Smooth muscle cell (in vitro differentiated cells): ENCODE measurements around the gene CCDC6. TPM values are rescaled to one million over a fixed set of nuclear protein-coding genes. Genes with fewer than 3 reads are reported as not detected.

Experiments used
- DNase-seq: peaks from one replicate; lab custom pipeline; 2025; ENCODE audit not compliant: unreplicated experiment; lab: John Stamatoyannopoulos, UW
- H2AFZ ChIP-seq: fragments of 200-600 bp; sonication (generic); 2 replicates; pipeline ENCODE4 v1.6.0; 2016; ENCODE audit warnings: antibody characterized with exemption, low read depth, mild to moderate bottlenecking
- H3F3A ChIP-seq: fragments of 200-600 bp; sonication (generic); 2 replicates; pipeline ENCODE4 v1.6.0; 2017; ENCODE audit warnings: antibody characterized with exemption, low read depth
- H3K27ac ChIP-seq: fragments of 200-600 bp; sonication (generic); 2 replicates; pipeline ENCODE4 v1.5.1; 2016; ENCODE audit warnings: low read depth, mild to moderate bottlenecking
- H3K27me3 ChIP-seq: fragments of 200-600 bp; sonication (generic); 2 replicates; pipeline ENCODE4 v1.6.1; 2016; ENCODE audit warnings: low read depth, mild to moderate bottlenecking
- H3K36me3 ChIP-seq: fragments of 200-600 bp; sonication (generic); 2 replicates; pipeline ENCODE4 v1.5.1; 2016; ENCODE audit warnings: low read depth
- H3K4me1 ChIP-seq: fragments of 200-600 bp; sonication (generic); 2 replicates; pipeline ENCODE4 v1.5.1; 2016; ENCODE audit warnings: low read depth
- H3K4me2 ChIP-seq: fragments of 200-600 bp; sonication (generic); 2 replicates; pipeline ENCODE4 v1.6.0; 2016; ENCODE audit warnings: mild to moderate bottlenecking
- H3K4me3 ChIP-seq: fragments of 200-600 bp; sonication (generic); 2 replicates; pipeline ENCODE4 v1.5.1; 2016; ENCODE audit warnings: mild to moderate bottlenecking
- H3K79me2 ChIP-seq: fragments of 200-600 bp; sonication (generic); 2 replicates; pipeline ENCODE4 v1.6.0; 2016; ENCODE audit warnings: low read depth, mild to moderate bottlenecking
- H3K9ac ChIP-seq: fragments of 200-600 bp; sonication (generic); 2 replicates; pipeline ENCODE4 v1.6.0; 2016; ENCODE audit warnings: low read depth
- H3K9me3 ChIP-seq: fragments of 200-600 bp; sonication (generic); replicated peaks from 2 replicates; pipeline ENCODE4 v1.5.1; 2016; ENCODE audit warnings: low read depth
- H4K20me1 ChIP-seq: fragments of 200-600 bp; sonication (generic); 2 replicates; pipeline ENCODE4 v1.6.0; 2016; ENCODE audit warnings: low read depth
- CTCF ChIP-seq: fragments of 200-600 bp; sonication (generic); IDR thresholded peaks from 2 replicates; pipeline ENCODE4 v1.5.1; 2017; ENCODE audit warnings: borderline replicate concordance, mild to moderate bottlenecking, antibody characterized with exemption; ENCODE audit not compliant: insufficient read depth, poor library complexity, severe bottlenecking
- WGBS: methylation state at CpG from one replicate; pipeline ENCODE4 v1.1.7; 2016; ENCODE audit warnings: low lambda C conversion rate; 5-methylcytosine and 5-hydroxymethylcytosine counted together
- polyA plus RNA-seq: library from polyadenylated mRNA; unstranded; fragments of >200 nt; fragmentation: Nextera tagmentation; extraction: Ambion mirVana; gene quantifications from 2 replicates; pipeline ENCODE4 v1.2.1, GENCODE V29; 2016
- total RNA-seq: library from RNA; depleted of rRNA; stranded (reverse); fragments of >200 nt; gene quantifications from 2 replicates; pipeline ENCODE4 v1.2.3, GENCODE V29; 2014

The CCDC6 gene
- total and polyA plus RNA-seq, 2 experiments from 2014 or later = 15.3 to 36.8 TPM

DNA sequence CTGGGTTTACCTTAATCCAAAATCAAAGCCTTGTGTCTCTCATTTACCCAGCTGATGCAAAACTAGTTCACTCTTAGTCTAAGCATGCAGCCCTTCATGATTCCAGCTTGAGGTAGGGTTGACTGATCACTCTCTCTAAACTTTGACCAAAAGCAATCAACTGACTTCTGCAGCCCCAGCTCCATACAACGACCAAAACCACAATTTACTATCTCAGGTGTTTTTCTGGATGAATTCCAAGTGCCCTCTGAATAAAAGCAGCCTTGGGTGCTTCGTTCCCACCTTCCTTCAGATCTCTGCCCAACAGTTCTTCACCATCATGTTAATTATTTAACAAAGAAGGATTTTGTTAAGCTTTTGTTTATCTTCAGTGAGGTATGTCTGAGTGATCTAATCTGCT, 62.6 kb downstream of the CCDC6 start:
- TF ChIP-seq CTCF = no peak

DNA sequence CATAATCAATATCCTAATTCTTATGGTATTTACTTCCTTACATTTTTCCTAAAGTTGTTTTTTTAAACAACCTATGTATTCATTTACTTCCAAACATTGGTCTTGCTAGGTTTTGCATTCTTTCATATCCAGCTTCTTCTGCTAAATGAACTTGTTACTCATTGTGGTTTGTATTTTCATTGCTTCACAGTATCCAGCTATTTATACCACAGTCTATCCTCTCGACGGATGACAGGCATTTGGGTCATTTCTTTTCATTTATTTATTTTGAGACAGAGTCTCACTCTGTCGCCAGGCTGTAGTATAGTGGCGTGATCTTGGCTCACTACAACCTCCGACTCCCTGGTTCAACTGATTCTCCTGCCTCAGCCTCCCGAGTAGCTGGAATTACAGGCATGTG, 66.8 kb downstream of the CCDC6 start:
- TF ChIP-seq CTCF = no peak
- Histone ChIP-seq H3K4me2 (no peak overlapping the region), H3K27ac (no peak overlapping the region), H3K4me3 (no peak overlapping the region), H4K20me1 (peaks cover 84% of the 10 kb centered on the region), H3K4me1 (peaks cover 7% of the 10 kb centered on the region), H3K36me3 (peaks cover 4% of the 10 kb centered on the region), H3K9me3 (no peaks in the 10 kb centered on the region), H2AFZ (no peak overlapping the region), H3K27me3 (no peaks in the 10 kb centered on the region), H3K9ac (no peak overlapping the region), H3F3A (no peaks in the 10 kb centered on the region), H3K79me2 (no peaks in the 10 kb centered on the region)
- WGBS = 68% methylated on average over 6 of the region's 6 CpGs
- DNase-seq = no peak

More for the DNA sequence above, 62.6 kb downstream of the CCDC6 start:
- no peak overlapping the region for H3K4me2 ChIP-seq
- no peaks in the 10 kb centered on the region for H3K79me2 ChIP-seq
- H3K4me3 ChIP-seq = no peak overlapping the region
- H3K27me3 ChIP-seq = no peaks in the 10 kb centered on the region
- H2AFZ ChIP-seq = no peak overlapping the region
- peaks cover 4% of the 10 kb centered on the region for H3K36me3 ChIP-seq
- H3K27ac ChIP-seq = no peak overlapping the region
- H3K9ac ChIP-seq = no peak overlapping the region
- peaks cover 16% of the 10 kb centered on the region for H3K4me1 ChIP-seq
- H4K20me1 ChIP-seq = peaks cover 81% of the 10 kb centered on the region
- 84% methylated on average over 2 of the region's 2 CpGs for WGBS
- no peaks in the 10 kb centered on the region for H3K9me3 ChIP-seq
- no peaks in the 10 kb centered on the region for H3F3A ChIP-seq
- DNase-seq = no peak

DNA sequence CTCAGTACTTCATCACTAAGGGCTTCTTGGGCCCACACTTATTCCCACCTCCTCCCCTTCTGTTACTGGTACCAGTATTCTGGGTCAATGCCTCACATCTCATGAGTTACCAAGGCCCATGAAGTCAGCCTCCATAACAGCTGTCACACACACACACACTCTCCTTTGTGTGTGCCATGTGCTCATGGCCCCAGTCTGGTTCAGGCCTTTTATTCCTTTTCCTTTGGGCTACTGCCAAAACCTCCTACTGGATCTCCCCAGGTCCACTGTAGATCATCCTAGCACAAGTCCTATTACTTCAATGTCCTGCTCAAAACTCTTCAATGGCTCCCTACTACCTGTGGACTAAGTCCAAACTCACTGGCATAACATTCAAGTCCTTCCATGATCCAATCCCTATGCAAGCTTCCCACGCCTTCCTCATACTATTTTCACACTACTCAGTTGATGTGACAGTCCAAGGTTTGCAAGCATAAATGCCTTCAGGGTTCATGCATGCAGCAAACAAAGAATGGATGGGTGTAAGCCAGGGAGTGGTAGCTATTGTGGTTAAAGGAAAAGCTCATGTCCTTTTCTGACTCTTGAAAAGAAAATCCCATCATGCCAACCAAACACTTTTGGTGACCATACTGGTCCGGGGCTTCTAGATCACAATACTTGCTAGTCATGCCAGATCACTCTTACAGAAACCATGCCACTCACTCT, 68.1 kb downstream of the CCDC6 start:
- no peak for TF ChIP-seq CTCF
- Histone ChIP-seq H2AFZ (no peak overlapping the region), H3K27ac (no peak overlapping the region), H3K4me1 (no peaks in the 10 kb centered on the region), H3F3A (no peaks in the 10 kb centered on the region), H3K27me3 (no peaks in the 10 kb centered on the region), H3K79me2 (no peaks in the 10 kb centered on the region), H3K9ac (no peak overlapping the region), H4K20me1 (peaks cover 85% of the 10 kb centered on the region), H3K4me2 (no peak overlapping the region), H3K4me3 (no peak overlapping the region), H3K36me3 (peaks cover 2% of the 10 kb centered on the region), H3K9me3 (no peaks in the 10 kb centered on the region)
- 85% methylated on average over 2 of the region's 2 CpGs for WGBS
- DNase-seq = no peak

GRCh38 chr10:59833810-59834209, 72.5 kb downstream of the CCDC6 start:
- TF ChIP-seq CTCF = no peak
- WGBS = 94% methylated on average over 4 of the region's 4 CpGs

More at GRCh38 chr10:59833810-59834209, 72.5 kb downstream of the CCDC6 start:
- H2AFZ ChIP-seq = no peak overlapping the region
- peaks cover 12% of the 10 kb centered on the region for H3K79me2 ChIP-seq
- H3K9ac ChIP-seq = no peak overlapping the region
- H4K20me1 ChIP-seq = peaks cover 92% of the 10 kb centered on the region
- peaks cover 3% of the 10 kb centered on the region for H3K4me1 ChIP-seq
- no peaks in the 10 kb centered on the region for H3F3A ChIP-seq
- H3K9me3 ChIP-seq = no peaks in the 10 kb centered on the region
- no peaks in the 10 kb centered on the region for H3K27me3 ChIP-seq
- H3K4me3 ChIP-seq = no peak overlapping the region
- H3K4me2 ChIP-seq = no peak overlapping the region
- no peak overlapping the region for H3K27ac ChIP-seq
- peaks cover 5% of the 10 kb centered on the region for H3K36me3 ChIP-seq
- no peak for DNase-seq
